HG03064 (cell line): ENCODE measurements around the gene HBD.
"Not testable (repeated sequence)": the region's sequence is repeated elsewhere in the genome, so short reads cannot be mapped to it uniquely, and the experiment has no call there.

ENCODE experiments used
- ATAC-seq: cut with Tn5 transposase; IDR thresholded peaks from one replicate; pipeline ENCODE4 v1.9.1; 2021; ENCODE audit warnings: low read depth; ENCODE audit not compliant: unreplicated experiment

HBD gene

GRCh38 chr11:5234381-5234834 lies at the start of gene HBD:
TSS of gene HBD (minus strand) at chr11:5234483. CDS start at chr11:5234433, 50 bp downstream.
- ATAC-seq: no peak

- no peak for ATAC-seq
Observed at GRCh38 chr11:5283882-5284281, 49.6 kb upstream of the HBD start.

DNA sequence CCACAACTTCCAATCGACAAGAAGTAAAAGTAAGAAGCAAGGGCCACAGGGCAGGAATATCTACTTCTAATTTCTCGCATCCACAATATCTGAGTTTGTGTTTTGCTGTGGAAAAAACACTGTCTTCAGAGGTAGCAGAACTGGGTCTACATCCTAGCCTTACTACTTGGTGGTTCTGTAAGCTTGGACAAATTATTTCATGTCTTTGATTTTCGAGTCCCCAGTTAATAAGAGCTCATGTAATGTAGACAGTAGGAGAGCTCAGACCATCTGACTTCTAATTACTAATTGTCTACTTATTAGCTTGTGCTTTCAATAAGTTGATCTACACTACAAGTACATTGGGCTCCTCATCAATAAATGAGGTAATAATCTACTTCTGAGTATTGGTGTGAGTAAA lies 48.8 kb upstream of the HBD start:
- no peak for ATAC-seq

- ATAC-seq: no peak
Observed at GRCh38 chr11:5282628-5283027, 48.3 kb upstream of the HBD start.

GRCh38 chr11:5281596-5281995 lies 47.3 kb upstream of the HBD start:
- ATAC-seq: no peak

GRCh38 chr11:5280582-5281102 lies 46.4 kb upstream of the HBD start:
- peak; percentile 85 for ATAC-seq

DNA sequence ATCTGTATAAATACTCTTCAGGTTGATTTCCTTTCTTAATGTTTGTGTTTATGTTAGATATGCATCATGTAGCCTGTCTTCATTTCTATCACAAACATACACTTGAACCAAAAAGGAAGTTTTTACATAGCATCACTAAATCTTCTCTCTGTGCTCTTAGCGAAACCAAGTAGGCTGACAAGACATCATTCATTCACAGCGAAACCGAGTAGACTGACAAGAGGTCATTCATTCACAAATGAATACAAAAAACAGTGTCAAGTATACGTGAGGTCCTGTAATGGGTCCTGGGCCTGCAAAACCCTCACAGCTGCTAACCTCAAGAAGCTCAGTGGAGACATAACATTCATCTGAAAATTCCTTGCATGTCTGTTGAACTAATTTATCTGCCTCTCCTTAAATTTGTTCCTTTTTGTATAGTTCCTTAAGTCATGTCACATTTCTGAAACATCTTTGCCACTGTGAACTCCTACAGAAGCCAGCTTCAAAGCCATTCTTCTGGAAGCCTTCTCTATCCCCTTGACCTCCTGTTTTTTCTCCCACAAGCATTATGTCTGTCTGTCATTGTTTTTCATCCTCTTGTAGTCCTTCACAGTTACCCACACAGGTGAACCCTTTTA lies 45.3 kb upstream of the HBD start:
- ATAC-seq: no peak

DNA sequence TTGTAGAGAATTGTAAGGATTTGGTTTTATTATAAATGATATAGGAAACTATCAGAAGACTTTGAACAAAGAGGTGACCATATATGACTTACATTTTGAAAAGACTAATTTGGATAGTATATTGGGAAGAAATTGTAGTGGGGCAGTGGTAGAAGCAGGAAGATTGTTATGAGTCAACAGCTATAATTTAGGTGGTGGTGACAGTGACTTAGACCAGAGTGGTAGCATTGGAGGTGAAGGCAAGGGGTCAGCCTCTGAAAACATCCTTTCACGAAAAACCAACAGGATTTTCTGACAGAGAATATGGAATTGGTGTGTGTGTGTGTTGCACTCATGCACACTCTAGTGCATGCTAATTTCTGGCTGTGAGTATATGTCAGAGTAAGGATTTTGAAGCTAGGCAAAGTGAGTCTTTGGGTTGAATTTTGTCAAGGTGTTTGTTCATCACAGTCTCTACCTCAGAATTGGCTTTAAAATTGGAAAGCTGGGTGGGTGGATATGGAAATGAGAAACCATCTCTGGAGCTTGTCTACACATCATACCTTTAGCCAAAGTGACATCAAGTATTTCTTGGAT lies 43.6 kb upstream of the HBD start:
- ATAC-seq: no peak

- no peak for ATAC-seq
Observed at GRCh38 chr11:5276697-5277096, 42.4 kb upstream of the HBD start.

DNA sequence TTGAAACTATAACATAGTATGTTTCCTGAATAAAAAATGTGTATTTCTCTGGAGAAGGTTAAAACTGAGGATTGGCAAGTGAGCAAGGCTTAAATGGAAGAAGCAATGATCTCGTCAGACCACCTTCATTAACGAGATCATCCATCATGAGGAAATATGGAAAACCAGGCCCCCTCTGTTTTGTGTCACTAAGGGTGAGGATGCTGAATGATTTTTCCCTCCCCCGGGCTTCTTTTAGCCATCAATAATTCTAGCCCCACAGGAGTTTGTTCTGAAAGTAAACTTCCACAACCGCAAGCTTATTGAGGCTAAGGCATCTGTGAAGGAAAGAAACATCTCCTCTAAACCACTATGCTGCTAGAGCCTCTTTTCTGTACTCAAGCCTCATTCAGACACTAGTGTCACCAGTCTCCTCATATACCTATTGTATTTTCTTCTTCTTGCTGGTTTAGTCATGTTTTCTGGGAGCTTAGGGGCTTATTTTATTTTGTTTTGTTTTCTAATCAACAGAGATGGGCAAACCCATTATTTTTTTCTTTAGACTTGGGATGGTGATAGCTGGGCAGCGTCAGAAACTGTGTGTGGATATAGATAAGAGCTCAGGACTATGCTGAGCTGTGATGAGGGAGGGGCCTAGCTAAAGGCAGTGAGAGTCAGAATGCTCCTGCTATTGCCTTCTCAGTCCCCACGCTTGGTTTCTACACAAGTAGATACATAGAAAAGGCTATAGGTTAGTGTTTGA lies 41.3 kb upstream of the HBD start:
- ATAC-seq: no peak

DNA sequence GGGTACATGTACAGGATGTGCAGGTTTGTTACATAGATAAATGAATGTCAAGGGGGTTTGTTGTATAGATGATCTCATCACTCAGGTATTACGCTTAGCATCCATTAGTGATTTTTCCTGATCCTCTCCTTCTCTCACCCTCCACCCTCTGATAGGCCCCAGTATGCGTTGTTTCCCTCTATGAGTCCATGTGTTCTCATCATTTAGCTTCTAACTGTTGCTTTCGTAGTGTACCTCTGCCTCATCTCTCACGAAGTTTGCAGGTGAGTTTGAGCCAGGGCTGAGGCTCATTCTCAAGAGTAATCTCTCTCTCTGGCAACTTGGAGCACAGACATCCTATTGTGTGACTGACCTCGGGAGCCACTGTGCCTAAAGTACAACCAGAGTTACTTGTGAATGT lies 40.1 kb upstream of the HBD start:
- ATAC-seq: no peak

DNA sequence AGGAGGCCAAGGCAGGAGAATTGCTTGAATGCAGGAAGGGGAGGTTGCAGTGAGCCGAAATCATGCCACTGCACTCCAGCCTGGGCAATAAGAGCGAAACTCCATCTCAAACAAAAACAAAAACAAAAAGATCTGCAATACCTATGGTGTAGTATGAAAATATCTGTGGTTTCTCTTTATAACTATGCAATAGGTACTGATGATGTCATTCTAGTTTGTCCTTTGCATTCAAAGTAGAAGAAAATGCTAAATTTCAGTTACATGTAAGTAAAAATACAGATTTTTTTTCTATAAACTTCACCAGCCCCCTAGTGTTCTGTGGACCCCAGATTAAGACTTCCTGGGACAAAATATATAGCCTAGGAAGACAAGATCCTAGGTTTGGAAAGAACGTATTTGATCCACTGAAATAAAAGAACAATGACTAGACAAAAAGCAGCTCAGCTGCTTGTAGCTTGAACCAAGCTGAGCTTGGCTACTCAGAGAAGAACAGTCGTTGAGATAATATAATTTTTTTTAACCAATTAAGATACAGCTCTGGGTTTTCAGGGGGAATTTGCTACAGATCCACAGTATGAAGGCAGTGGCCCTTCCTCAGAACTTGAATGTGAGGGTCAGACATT lies 38.2 kb upstream of the HBD start:
- ATAC-seq: no peak

DNA sequence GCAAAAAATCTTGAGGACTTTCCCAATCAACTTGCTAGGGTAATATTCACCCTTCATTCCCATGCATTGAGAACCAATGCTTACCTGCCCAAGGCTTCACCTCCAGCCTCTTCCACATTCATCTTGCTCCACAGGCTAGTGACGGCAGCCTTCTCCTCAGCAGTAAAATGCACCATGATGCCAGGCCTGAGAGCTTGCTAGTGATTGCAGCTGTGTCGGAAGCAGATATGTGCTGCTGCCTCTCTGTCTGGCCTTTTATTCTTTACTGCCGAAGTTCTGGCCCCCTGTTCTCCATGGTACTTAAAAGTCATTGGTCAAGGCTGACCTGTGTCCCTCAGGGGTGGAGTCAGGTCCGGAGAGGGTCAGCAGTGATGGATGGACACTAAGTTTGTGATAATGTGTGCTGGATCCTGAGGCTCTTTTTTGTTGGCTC lies 35.4 kb upstream of the HBD start, which contains the start of gene HBE1:
HBE1 (minus strand) TSS at position 231 of the 433 bp plus-strand sequence; CDS start at position 176, 55 bp downstream.
- ATAC-seq: no peak

DNA sequence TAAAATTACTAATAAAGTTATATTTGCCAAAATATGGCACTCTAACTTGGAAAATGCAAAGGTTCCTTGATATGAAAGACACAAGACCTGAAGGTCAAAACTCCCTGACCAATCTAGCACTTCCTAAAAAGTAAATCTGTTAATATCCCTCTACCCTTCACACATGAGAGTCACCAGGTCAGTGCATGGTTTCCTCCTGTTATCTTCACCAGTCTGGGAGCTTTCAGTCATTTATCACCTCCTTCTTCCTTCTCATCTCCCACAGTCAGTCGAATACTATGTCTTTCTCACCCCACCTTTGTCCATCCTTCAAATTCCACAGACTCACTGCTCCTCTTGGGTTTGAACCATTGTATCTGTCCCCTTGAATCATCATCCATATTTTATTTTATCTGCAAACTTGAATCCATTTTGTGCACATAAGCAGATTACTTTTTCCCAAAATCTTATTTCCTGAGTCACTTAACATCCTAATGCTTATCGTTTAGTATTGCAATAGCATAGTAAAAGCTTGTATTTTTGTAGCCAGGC lies 32.8 kb upstream of the HBD start:
- ATAC-seq: no peak

DNA sequence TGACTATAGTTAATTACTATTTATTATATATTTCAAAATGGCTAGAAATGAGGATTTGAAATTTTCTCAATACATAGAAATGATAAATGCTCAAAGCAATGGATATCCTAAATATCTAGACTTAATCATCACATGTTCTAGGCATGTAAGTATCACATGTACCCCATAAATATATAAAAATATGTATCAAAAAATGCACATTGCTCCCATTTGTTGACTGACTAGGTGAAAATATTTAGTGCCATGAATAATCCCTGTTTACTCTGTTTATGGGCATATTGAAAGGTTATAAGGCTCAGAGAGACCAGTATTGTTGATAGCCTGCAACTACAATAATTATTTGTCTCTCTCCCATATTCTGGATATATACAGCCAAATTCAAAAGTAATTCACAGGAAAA lies 32.3 kb upstream of the HBD start:
- no peak for ATAC-seq

- ATAC-seq: no peak
Observed at GRCh38 chr11:5265832-5266231, 31.5 kb upstream of the HBD start.

- ATAC-seq: no peak
Observed at GRCh38 chr11:5258543-5259262, 24.4 kb upstream of the HBD start.

- ATAC-seq: no peak
Observed at GRCh38 chr11:5257296-5257695, 23.0 kb upstream of the HBD start.

DNA sequence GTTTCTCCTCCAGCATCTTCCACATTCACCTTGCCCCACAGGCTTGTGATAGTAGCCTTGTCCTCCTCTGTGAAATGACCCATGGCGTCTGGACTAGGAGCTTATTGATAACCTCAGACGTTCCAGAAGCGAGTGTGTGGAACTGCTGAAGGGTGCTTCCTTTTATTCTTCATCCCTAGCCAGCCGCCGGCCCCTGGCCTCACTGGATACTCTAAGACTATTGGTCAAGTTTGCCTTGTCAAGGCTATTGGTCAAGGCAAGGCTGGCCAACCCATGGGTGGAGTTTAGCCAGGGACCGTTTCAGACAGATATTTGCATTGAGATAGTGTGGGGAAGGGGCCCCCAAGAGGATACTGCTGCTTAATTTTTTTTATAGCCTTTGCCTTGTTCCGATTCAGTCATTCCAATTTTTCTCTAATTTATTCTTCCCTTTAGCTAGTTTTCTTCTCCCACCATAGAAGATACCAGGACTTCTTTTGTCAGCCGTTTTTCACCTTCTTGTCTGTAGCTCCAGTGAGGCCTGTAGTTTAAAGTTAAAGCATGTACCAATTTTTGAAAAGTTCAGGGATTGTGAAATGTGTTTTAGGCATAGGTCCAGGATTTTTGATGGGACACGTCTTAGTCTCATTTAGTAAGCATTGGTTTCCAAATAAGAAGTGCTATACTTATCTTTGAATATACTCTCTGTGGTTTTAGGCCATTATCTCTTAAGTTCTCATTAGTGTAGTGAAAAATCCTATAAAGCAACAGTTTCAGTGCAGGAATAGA lies 20.5 kb upstream of the HBD start, which contains the start of gene HBG2:
HBG2 (minus strand) TSS at position 136 of the 768 bp plus-strand sequence; CDS start at position 83, 53 bp downstream.
- ATAC-seq: not testable (repeated sequence)
